GM21447 (cell line): ENCODE results near the gene SMIM38.

ENCODE experiments used
- ATAC-seq: cut with Tn5 transposase; IDR thresholded peaks from one replicate; pipeline ENCODE4 v1.9.1; 2021; ENCODE audit not compliant: unreplicated experiment

The SMIM38 gene

DNA sequence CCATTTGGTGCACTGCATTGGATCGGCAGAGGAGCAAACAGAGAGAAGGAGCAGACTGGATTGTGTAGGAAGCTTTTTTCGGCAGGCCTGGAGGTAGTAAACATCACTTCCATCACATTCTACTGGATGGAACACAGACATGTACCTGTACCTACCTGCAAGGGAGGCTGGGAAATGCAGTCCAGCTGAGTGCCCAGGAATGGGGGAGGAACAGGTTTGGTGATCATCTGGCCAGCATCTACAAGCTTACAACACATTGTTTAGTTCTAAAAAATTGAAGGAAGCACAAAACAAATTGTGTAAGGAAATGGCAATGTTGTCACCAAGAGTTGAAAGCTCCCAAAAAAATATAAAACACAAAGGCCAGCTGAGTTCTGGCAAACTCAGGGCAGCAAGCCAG is 19.1 kb downstream of the SMIM38 start:
- no peak for ATAC-seq

DNA sequence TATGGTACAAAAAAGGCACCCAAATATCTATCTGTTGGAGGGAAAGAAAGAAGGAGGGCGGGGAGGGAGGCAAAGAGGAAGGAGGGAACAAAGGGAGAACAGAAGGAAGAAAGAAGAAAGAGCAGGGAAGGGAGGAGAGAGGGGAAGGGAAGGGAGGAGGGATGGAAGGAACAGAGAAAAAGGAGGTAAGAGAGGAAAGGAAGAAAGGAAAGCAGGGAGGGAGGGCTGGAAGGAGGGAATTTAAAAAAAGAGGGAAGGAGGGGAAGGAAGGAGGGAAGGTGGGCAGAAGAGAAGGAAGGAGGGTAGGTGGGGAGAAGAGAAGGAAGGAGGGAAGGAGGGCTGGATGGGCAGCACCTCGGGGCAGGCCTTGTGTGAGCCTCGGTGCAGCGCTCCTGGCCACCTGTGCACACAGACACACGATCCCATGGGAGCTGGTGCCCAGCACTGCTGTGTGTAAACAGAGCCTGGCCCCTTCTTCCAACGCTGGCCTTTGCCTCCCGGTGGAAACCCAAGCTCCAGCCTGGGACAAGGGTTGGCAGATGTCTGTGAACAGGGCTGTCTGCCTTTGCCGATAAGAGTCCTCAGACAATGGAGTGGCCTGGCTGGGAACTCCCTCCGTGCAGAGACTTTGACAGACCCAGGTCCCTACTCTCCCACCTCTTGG is 23.2 kb downstream of the SMIM38 start:
- no peak for ATAC-seq

DNA sequence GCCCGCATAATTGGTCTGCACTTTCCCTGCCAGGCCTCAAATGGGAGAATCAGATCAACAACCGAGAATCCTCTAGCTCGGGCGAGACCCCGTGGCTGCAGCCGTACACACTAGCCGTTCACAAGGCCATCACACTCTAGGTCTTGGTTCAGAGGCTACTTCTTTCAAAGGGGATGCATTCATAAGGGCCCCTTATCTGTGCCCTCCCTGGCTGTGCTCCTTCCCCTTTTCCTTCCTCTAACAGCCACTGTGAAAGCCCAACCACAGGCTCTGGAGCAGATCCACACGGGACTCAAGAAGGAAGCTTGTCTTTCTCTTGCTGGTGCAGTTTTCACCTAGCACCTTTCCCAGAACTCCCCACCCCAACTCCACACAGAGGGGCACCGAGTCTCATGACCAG is 24.5 kb downstream of the SMIM38 start:
- ATAC-seq, result no peak

DNA sequence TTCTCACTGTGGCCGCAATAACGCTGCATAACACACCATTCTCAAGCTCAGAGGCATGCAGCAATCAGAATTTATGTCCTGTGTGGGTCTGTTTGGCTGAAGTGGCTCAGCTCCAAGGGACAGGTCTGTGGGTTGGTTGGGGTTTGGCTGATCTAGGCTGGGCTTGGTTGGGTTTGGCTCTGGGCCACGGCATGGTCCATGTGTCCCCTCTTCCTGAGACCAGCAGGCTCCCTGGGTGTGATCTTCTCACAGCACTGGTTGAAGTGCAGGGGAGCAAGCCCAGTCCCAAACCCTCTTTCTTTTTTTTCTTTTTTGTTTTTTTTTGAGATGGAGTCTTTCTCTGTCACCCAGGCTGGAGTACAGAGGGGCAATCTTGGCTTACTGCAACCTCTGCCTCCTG is 25.0 kb downstream of the SMIM38 start:
- no peak for ATAC-seq

DNA sequence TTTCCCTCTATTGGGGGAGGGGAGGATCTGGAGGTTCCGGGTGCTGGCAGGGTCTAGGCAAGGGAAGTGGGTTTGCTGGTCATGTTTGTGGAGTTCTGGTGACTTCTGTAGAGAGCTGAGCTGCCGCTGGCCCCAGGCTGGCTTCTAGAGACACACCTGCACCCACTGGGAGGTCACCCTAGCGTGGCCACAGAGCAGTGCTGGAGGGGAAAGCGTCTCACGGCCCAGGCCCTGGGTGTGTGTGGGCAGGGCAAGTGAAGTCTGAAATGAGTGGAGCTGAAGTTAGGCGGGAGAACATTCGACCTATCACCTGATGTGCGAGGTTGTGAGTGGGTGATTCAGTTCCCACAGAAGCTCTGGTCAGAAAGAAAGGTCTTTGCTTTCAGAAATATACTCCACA is 27.9 kb downstream of the SMIM38 start:
- no peak for ATAC-seq

DNA sequence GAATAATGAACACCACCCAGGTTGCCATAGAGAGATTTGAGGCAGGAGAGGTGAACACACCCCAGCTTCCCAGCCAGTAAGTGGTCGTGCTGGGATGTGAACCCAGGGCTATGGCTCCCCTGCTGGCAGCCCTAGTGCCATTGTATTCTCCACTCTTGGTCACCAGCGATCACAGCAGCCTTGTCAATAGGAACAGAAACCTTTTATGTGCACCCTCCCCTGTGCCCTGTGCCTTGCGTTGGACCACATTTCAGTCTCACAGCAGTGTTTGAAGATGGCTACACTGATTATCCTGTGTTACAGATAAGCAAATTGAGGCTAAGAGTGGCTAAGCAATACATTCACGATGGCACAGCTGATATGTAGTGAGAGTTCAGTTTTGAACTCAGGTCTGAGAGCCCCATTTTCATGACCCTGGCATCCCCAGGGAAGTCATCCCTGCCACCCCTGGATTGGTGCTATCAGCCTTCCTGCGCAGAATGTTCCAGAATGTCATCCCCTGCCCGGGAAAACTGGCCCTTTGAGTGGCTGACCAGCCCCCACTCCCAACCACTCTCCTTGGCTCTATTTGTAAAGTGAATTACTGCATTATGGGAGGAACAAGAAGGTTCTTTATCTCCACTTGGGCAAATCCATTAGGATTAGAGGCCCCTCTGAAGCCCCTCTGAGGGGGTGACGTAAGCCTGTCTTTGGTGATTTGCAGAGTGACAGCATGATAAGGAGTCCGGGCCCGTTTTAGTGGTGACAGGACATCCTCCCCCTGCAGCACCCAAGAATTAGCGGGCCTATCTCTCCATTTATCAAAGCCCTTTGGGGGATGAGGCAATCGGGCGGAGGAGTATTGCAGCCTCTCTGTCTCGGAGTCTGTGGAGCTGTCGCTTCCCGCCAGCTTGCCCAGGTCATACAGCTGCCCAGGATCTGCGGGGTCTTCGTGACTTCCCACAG is 30.9 kb downstream of the SMIM38 start:
- ATAC-seq, result no peak

DNA sequence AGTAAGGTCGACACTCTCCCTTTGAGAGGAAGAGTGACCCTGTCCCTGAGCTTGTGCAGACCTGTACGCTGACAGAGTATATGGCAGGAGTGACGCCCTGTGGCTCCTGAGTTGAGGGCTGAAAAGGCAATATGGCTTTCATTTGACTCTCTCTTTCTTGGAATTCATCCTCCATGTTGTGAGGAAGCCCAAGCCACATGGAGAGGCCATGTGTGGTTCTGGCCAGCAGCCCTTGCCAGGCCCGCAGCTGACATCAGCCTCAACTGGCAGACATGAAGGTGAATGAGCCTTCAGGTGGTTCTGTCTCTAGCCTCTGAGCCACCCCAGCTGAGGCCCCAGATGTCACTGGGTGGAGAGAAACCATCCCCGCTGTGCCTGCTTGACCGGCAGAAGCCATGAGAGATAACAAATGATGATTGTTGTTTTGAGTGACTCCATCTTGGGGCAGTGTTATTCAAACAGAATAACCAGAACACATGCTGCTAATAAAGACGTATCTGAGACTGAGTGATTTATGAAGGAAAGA is 31.9 kb downstream of the SMIM38 start:
- ATAC-seq, result no peak

DNA sequence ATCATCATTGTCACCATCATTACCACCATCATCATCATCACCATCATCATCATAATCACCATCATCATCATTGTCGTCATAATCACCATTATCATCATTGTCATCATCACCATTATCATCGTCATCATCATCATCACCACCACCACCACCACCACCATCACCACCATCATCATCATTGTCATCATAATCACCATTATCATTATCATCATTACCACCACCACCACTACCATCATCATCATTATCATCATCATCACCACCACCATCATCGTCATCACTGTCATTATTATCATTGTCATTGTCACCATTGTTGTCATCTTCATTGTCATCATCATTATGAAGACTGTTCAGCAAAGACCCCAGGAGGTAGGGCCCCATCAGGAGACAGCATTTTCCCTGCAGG is 33.3 kb downstream of the SMIM38 start:
- no peak for ATAC-seq

DNA sequence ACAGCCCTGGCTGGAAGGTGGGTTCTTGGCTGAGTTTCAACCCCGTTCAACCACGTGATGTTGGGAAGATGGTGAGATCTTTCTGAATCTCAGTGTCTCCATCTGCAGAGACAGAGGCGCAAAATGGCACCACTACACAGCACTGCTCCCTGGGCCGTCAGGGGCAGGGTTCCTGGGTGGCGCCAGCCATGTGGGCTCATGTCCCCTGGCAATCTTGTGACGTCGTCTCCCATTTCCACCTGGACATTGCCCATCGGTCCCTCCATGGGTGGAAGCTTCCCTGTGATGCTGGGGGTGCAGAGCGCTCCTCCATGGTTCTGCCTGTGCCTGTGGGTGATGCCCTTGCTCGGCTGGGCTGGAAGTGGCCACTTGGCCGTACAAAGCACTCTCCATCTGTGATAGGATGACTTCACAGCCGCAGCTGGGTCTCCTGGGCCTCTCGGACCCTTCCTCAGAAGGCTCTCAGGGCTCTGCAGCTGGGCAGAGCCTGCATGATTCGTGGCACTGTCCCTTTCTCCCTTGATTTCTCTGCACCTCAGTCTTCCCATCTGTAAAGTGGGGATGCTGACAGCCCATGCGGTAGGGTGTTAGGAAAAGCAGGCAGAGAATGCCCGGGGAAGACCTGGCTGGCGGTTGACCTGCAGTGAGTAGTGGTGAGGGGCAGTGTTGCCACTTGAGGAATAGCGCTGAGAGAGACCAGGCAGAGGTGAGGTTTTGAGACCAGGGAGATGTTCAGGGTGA is 35.2 kb downstream of the SMIM38 start:
- no peak for ATAC-seq

DNA sequence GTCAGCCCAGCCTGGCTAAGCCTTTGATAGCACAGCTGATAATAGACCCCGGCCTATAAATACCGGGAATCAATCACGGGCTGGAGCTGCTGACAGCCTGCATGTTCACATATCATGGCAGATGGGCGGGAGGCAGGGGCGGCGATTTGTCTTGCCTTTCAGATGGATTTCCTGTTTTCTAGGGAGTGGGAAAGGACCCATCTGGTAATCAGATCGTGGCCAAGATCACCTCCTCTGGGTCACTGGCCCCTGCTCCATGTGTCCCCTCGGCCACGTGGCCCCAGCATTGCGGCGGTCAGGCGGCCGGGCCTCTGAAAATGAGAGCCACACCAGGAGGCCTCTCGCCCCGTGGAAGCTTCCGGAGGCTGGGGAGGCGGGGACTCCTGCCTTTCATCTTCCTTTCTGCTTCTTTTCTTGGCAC is 36.6 kb downstream of the SMIM38 start:
- no peak for ATAC-seq

DNA sequence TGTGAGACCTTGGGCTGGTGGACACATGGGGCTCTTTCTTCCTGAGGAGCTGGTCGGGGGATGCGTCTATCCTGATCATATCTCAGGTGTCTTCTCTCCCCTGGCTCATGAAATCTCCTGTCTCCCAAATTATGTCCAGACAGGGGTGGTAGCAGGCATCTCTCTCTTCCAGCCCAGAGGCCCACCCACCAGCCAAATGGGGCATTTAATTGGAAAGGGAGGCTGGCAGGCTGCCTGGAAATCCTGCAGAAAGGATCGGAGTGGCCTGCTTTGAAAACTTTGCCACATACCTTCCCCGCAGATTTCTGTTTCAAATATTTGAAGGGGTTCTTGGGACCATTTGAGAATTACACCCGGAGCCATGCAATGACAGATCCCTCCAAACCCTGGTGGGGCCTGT is 37.4 kb downstream of the SMIM38 start:
- ATAC-seq, result no peak

DNA sequence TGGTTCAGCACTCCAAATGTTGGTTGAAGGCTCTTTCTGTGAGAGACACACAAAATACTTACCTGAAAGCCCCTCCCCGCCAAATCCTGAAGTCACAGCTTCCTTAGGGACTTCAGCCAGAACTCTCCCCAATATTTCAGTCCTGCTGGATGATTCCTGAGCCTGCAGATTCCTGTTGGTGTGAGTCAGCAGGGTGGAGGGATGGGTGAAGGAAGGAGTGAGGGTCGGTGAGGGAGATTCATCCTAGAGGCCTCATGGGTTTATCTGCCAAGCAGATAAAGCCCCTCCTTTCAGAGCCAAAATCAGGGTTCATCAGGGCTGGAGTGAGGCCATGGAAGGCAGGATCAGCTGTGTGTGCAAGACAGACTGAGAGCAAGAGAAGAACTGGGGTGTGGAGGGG is 37.9 kb downstream of the SMIM38 start:
- ATAC-seq, result no peak

DNA sequence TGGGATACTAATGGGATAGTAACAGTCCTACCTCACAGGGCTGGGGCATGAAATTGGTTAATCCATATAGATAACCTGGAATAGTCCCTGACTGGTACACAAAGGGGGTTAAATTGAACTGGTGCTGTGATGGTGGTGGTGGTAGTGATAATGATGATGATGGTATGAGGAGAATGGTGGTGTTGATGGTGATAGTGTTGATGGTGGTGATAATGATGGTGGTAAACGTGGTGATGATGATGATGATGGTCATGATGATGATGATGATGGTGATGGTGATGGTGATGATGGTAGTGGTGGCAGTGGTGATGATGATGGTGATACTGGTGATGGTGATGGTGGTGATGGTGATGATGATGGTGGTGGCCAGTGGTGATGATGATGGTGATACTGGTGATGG is 38.7 kb downstream of the SMIM38 start:
- no peak for ATAC-seq

DNA sequence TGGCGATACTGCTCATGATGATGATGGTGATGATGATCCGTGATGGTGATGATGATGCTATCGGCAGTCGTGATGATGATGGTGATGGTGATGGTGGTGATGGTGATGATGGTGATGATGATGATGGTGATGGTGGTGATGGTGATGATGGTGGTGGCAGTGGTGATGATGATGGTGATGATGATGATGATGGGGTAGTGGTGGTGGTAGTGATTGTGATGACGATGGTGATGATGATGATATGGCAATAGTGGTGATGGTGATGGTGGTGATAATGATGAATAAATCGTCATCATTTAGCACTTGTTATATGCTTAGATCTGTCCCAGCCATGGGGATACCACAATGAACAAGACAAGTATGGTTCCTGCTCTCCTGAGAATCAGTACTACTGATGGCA is 39.2 kb downstream of the SMIM38 start:
- ATAC-seq, result no peak

DNA sequence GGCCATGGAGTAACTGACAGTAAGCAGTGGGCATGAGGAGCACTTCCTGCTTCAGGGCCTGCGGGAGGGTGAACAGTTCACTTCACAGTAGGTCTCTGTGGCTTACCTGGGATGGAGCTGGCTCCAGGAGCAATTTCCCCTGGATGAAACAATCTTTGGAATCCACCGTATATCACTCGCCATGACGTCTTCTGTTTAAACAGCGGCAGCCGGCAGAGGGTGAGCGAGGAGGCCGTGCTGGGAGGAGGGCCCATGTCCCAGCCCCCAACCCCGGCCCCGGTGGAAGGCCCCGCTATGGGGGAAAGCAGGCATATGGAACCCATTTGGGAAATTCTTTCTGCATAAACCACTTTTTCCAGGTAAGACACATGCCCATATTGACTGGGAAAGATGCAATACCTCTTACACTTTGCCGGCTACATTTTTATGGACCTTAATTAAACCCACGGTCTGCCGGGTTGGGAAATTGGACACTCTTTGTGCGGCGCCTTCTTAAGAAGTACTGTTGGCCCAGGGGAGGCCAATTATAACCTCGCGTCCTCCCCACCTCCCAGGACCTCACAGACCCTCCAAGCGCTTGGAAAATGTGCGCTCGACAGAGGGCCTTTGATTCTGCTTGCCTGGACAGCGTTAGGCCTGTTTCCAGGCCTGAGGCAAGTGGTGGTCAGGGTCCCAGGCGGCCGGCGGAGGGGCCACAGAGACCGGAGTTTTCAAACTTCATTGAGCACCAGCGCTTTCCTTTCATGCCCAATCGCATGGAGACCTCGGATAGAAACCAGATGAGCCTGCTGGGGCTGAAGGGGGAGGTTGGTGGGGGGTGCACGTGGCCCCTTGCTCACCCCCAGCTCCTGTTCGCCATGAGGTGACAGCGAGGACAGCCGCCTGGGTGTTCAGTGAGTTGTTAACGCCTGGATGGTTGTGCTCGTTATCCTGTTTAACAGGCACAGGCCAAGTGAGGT is 40.4 kb downstream of the SMIM38 start:
- no peak for ATAC-seq

DNA sequence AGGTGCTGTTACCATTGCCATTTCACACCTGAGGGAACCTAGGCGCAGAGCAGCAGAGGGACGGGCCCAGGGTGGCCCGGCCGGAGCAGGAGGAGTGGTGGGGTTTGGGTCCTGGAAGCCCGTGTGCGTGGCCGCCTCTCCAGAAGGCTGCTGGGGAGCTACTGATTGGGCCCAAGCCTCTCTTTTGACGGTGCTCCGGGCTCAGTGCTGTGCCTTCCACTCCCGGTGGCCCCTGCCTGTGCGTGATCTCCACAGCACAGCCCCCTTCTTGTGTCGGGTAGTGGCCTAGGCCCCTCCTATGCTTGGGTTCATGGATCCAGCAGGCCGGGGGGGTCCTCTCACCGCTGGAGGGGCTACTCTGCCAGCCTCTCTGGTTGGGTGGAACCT is 41.0 kb downstream of the SMIM38 start:
- no peak for ATAC-seq

DNA sequence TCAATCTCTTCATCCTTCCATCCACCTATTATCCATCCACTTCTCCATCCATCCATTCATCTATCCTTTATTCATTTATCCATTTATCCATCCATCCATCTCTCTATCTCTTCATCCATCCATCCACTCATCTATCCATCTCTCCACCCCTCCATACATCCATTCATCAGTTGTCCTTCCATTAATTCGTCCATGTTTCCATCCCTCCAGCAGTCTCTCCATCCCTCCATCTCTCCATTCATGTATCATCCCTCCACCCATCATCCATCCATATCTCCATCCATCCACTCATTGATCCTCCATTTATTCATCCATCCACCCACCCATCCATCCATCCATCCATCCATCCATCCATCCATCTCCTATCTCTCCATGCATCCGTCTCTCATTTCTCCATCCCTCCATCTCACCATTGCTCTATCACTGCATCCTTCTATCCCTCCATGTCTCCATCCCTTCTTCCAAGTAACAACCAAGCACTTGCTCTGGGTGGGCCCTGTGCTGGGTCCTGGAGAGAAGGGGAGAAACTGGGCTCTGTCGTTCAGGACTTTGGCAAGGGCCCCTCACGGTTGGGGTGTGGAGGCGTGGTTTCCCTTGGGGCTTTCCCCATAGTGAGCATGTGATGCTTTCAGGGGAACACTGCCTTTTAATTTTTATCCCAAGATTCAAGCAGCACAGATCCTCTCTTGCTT is 43.3 kb downstream of the SMIM38 start:
- ATAC-seq, result no peak

DNA sequence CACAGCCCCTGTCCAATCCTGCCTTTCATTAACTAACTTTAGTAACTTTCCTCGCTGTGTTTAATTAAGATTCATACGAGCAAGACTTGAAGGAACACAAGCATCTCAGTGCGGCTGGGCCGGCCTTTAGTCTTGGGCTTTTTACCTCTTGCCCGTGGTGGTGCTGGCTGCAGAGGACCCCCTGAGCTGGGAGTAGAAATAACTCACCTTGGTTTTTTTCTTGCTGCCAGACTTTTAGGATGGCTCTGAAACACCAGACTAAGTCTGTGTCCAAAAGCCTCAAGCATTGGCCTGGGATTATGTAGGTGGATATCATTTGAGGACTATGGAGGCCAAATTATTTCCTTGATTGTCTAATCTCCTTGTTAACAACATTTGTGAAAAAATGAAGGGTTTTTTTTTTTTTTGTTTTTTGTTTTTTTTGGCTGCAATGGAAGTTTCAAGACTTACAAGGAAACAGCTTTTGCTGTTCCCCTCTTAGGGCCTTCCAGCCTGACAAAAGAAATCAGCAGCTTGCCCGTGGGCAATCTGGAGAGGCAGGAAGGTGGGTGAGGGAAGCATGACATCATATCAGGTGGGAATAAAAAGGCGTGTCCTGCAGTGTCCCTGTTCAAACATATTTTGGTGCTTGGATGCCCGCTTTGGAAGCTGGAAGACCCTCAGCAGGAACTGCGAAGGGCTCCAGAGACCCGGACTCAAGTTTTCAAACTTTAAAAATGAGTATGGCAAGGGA is 44.0 kb downstream of the SMIM38 start:
- no peak for ATAC-seq
